ENCODE results near the gene OAT.

DNA sequence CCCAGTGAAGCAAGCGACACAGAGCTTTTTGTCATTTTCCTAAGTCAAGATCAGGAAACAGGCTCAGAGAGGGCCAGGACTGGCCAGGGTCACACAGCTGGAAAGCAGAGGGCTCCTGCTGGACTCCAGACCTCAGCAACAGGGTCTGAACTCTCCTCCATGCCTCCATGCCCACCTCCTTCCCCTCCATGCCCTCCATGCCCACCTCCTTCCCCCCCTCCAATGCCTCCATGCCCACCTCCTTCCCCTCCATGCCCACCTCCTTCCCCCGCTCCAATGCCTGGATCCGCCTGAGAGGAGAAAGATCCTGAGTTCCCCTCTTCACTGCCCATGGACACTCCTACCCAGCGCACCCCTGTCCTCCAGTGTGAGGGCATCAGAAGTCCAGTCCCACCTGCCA, 51.3 kb downstream of the OAT start:
- TF ChIP-seq, protein P1, sequence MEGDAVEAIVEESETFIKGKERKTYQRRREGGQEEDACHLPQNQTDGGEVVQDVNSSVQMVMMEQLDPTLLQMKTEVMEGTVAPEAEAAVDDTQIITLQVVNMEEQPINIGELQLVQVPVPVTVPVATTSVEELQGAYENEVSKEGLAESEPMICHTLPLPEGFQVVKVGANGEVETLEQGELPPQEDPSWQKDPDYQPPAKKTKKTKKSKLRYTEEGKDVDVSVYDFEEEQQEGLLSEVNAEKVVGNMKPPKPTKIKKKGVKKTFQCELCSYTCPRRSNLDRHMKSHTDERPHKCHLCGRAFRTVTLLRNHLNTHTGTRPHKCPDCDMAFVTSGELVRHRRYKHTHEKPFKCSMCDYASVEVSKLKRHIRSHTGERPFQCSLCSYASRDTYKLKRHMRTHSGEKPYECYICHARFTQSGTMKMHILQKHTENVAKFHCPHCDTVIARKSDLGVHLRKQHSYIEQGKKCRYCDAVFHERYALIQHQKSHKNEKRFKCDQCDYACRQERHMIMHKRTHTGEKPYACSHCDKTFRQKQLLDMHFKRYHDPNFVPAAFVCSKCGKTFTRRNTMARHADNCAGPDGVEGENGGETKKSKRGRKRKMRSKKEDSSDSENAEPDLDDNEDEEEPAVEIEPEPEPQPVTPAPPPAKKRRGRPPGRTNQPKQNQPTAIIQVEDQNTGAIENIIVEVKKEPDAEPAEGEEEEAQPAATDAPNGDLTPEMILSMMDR (conservative IDR thresholded peaks at IDR 0.05; ENCODE audit: low read depth, low read length), result no peak
- TF ChIP-seq EZH2phosphoT487 (IDR thresholded peaks at IDR 0.05; ENCODE audit: borderline replicate concordance, low read length), result no peak

Data from PC-3 (cell line).